Measurements from ENCODE around the gene PCDHGA1. TPM values are rescaled to one million over a fixed set of nuclear protein-coding genes. Genes with fewer than 3 reads are reported as not detected.

Gene PCDHGA1
- total and polyA plus RNA-seq, 2 of the 4 experiments (the other 2 are of a cell fraction), result 0.90 to 0.92 TPM

GRCh38 chr5:141343953-141344463 lies 13.7 kb downstream of the PCDHGA1 start:
- ATAC-seq (ENCODE audit: low read depth), result peak; percentile 48
- no peak for DNase-seq
- intact Hi-C loops (cut with micrococcal nuclease), result no loop called here
- dilution Hi-C loops (cut with HindIII; ENCODE audit: low sequenced_read_pairs, unreplicated experiment), result no loop called here
- Histone ChIP-seq H3K9me3 (ENCODE audit: control insufficient read depth, insufficient read depth, low read length) (peaks cover 42% of the 10 kb centered on the region), H3K56ac (ENCODE audit: extremely low read depth, insufficient read depth, low read length) (no peak overlapping the region), H3K4me3 (ENCODE audit: insufficient read depth, low read depth, low read length) (peak overlapping the region; percentile 48), H3K4ac (ENCODE audit: low read depth, low read length) (no peak overlapping the region), H2BK20ac (ENCODE audit: low read depth, low read length) (no peak overlapping the region), H3K4me1 (ENCODE audit: control insufficient read depth, insufficient read depth, low read length) (no peaks in the 10 kb centered on the region), H3K27me3 (ENCODE audit: control insufficient read depth, insufficient read depth, low read length) (no peaks in the 10 kb centered on the region; the same call in 1 of the 2 replicates), H2AFZ (replicated peaks; ENCODE audit: low read length, poor library complexity) (peak overlapping the region; percentile 87), H3K27ac (ENCODE audit: insufficient read depth, low read length) (peak overlapping the region; percentile 44), H4K8ac (ENCODE audit: low read depth in 2 of 2, low read length in 2 of 2) (peak overlapping the region in 1 of 2 experiments; percentile 53; a peak in 1 of 4 replicates), H4K20me1 (ENCODE audit: insufficient read depth, low read length) (no peaks in the 10 kb centered on the region), H2BK120ac (ENCODE audit: low read depth, low read length) (no peak overlapping the region), H2BK5ac (ENCODE audit: low read depth, low read length, poor library complexity, severe bottlenecking) (no peak overlapping the region), H2AK9ac (replicated peaks; ENCODE audit: low read depth, low read length, poor library complexity) (no peak overlapping the region), H3K14ac (replicated peaks; ENCODE audit: low read depth, low read length) (0 out of 2 replicates have a peak overlapping the region, but pooled peaks have one; percentile 3), H3K79me1 (ENCODE audit: low read depth in 1 of 2, low read length in 2 of 2) (no peaks in the 10 kb centered on the region), H3K36me3 (ENCODE audit: control insufficient read depth, insufficient read depth, low read length) (peaks cover 4% of the 10 kb centered on the region; the same call in 1 of the 2 replicates), H3K4me2 (ENCODE audit: low read depth, low read length) (peak overlapping the region; percentile 58; the same call in 1 of the 2 replicates), H3K18ac (ENCODE audit: low read depth, low read length) (peak overlapping the region; percentile 51; the same call in 1 of the 2 replicates), H2AK5ac (ENCODE audit: low read depth, low read length) (no peak overlapping the region), H3K9ac (ENCODE audit: low read depth, low read length) (peak overlapping the region; percentile 21), H4K5ac (ENCODE audit: low read depth, low read length) (peak overlapping the region; percentile 12; the same call in 1 of the 2 replicates), H3K23ac (ENCODE audit: low read depth, low read length) (no peak overlapping the region; the same call in 1 of the 2 replicates), H4K91ac (ENCODE audit: insufficient read depth, low read depth, low read length) (no peak overlapping the region), H2BK15ac (ENCODE audit: low read depth, low read length) (no peak overlapping the region), H3K9me1 (ENCODE audit: insufficient read depth, low read length) (no peaks in the 10 kb centered on the region)
- WGBS, 2 experiments (ENCODE audit: extremely low coverage in 2 of 2, insufficient read length in 1 of 2), result 21% methylated on average over 17 of the region's 31 CpGs; no CpG with 5 or more reads in 1 of the 2 experiments
- POLR2A ChIA-PET (ENCODE audit: unreplicated experiment), result no interaction called here
- in situ Hi-C loops (cut with MboI; ENCODE audit: low sequenced_read_pairs), result no loop called here
- CTCF ChIA-PET, result no interaction called here
- TF ChIP-seq MAZ (IDR thresholded peaks at IDR 0.05; ENCODE audit: borderline replicate concordance, low read depth, low read length) (no peak), POLR2A (IDR thresholded peaks at IDR 0.05; ENCODE audit: low read depth, low read length) (no peak), CHD1 (IDR thresholded peaks at IDR 0.05; ENCODE audit: low read depth, low read length) (no peak), SMC3 (IDR thresholded peaks at IDR 0.05; ENCODE audit: low read depth, low read length) (no peak), RFX5 (IDR thresholded peaks at IDR 0.05; ENCODE audit: low read depth, low read length) (no peak), USF2 (IDR thresholded peaks at IDR 0.05; ENCODE audit: low read depth, low read length) (no peak), RAD21 (IDR thresholded peaks at IDR 0.05; ENCODE audit: low read length) (no peak), FOS (IDR thresholded peaks at IDR 0.05; ENCODE audit: low read depth, low read length) (no peak), CEBPB (IDR thresholded peaks at IDR 0.05; ENCODE audit: low read depth, low read length) (no peak), CTCF (conservative IDR thresholded peaks at IDR 0.05; ENCODE audit: low read depth, low read length) (no peak), RCOR1 (IDR thresholded peaks at IDR 0.05; ENCODE audit: insufficient replicate concordance, low read length) (no peak), MAFK (IDR thresholded peaks at IDR 0.05; ENCODE audit: low read depth, low read length) (no peak), BHLHE40 (IDR thresholded peaks at IDR 0.05; ENCODE audit: low read depth, low read length) (no peak), MXI1 (IDR thresholded peaks at IDR 0.05; ENCODE audit: borderline replicate concordance, low read depth, low read length) (no peak), ELK1 (IDR thresholded peaks at IDR 0.05; ENCODE audit: borderline replicate concordance, low read depth, low read length) (no peak)
- BruUV-seq (replicated peaks), result no TSS peak
